ENCODE data around the gene NOG. TPM values are rescaled to one million over a fixed set of nuclear protein-coding genes. Genes with fewer than 3 reads are reported as not detected.

Gene NOG
- total RNA-seq, 1 experiment from 2014 or later = 0.25 TPM

GRCh38 chr17:56558088-56558487, 35.4 kb upstream of the NOG start:
- peaks cover 15% of the 10 kb centered on the region for H3K27me3 ChIP-seq (ENCODE audit: insufficient read depth, low read length)
- H3K9me3 ChIP-seq (ENCODE audit: control insufficient read depth in 1 of 2, insufficient read depth in 1 of 2, low read depth in 1 of 2, low read length in 2 of 2) = no peaks in the 10 kb centered on the region
- no peak for DNase-seq (ENCODE audit: low read depth, low spot score)
- no peak overlapping the region for H3K4me3 ChIP-seq (replicated peaks in 1 of 2; ENCODE audit: low read depth in 1 of 2, low read length in 2 of 2)
- intact Hi-C loops (cut with micrococcal nuclease) = no loop called here
- no TSS peak for BruUV-seq (replicated peaks)
- ATAC-seq = no peak
- H2AFZ ChIP-seq (ENCODE audit: low read depth, low read length, poor library complexity, severe bottlenecking) = no peak overlapping the region
- H4K20me1 ChIP-seq (ENCODE audit: insufficient read depth) = no peaks in the 10 kb centered on the region
- no peaks in the 10 kb centered on the region for H3K4me1 ChIP-seq (ENCODE audit: control insufficient read depth in 1 of 2, insufficient read depth in 2 of 2, low read length in 2 of 2)
- CTCF ChIA-PET = no interaction called here
- H3K27ac ChIP-seq (ENCODE audit: low read depth, low read length) = no peak overlapping the region
- TF ChIP-seq POLR2AphosphoS5 (IDR thresholded peaks at IDR 0.05; ENCODE audit: low read depth, low read length) (no peak), CBX3 (IDR thresholded peaks at IDR 0.05; ENCODE audit: low read depth) (no peak), POLR2A (IDR thresholded peaks at IDR 0.05; ENCODE audit: borderline replicate concordance, extremely low read depth, insufficient read depth, insufficient read length) (no peak), EZH2 (IDR thresholded peaks at IDR 0.05) (no peak), JUND (IDR thresholded peaks at IDR 0.05) (no peak), CTCF (IDR thresholded peaks at IDR 0.05 in 2 of 3, conservative IDR thresholded peaks at IDR 0.05 in 1 of 3; ENCODE audit: borderline replicate concordance in 1 of 3, insufficient read depth in 1 of 3, low read depth in 2 of 3, low read length in 2 of 3) (no peak), YY1 (IDR thresholded peaks at IDR 0.05; ENCODE audit: extremely low read depth, insufficient replicate concordance, low read depth, low read length) (no peak), RAD21 (IDR thresholded peaks at IDR 0.05; ENCODE audit: low read depth) (no peak), SP1 (IDR thresholded peaks at IDR 0.05; ENCODE audit: low read depth) (no peak), ATF3 (IDR thresholded peaks at IDR 0.05) (no peak), TCF7L2 (IDR thresholded peaks at IDR 0.05; ENCODE audit: borderline replicate concordance, extremely low read depth, insufficient read depth, insufficient read length) (no peak), SRF (IDR thresholded peaks at IDR 0.05; ENCODE audit: low read depth) (no peak), REST (IDR thresholded peaks at IDR 0.05; ENCODE audit: low read depth) (no peak)
- no peaks in the 10 kb centered on the region for H3K9me2 ChIP-seq (ENCODE audit: insufficient read depth)
- H3K36me3 ChIP-seq (ENCODE audit: control insufficient read depth in 1 of 2, insufficient read depth in 2 of 2, low read length in 2 of 2) = no peaks in the 10 kb centered on the region
- RAD21 ChIA-PET (ENCODE audit: low non-redundant PET in 1 of 2, low total read pairs in 2 of 2, uncharacterized antibody in 2 of 2, unreplicated experiment in 2 of 2) = no interaction called here
- POLR2A ChIA-PET = no interaction called here
- H3K4me2 ChIP-seq (ENCODE audit: low read length) = no peak overlapping the region
- no peak overlapping the region for H3K9ac ChIP-seq (ENCODE audit: low read length)
- no peaks in the 10 kb centered on the region for H3K79me2 ChIP-seq (ENCODE audit: insufficient read depth, low read length)
